Astrocyte of the spinal cord (primary cell): ENCODE results near the gene ATP6V1G2.

ENCODE experiments used
- DNase-seq: peaks from one replicate; pipeline ENCODE4 v3.0.0; 2011; ENCODE audit warnings: low read depth, low spot score
- H3K4me3 ChIP-seq: 2 replicates; pipeline ENCODE4 v1.5.1; 2011; ENCODE audit warnings: low read depth, mild to moderate bottlenecking, low read length, moderate library complexity
- CTCF ChIP-seq: IDR thresholded peaks from 2 replicates; pipeline ENCODE4 v1.5.1; 2012; ENCODE audit warnings: low read depth, mild to moderate bottlenecking, low read length, inconsistent platforms
- in situ Hi-C: cut with HindIII; loops from 2 replicates; pipeline ENCODE4 v1.10.0; 2017; ENCODE audit warnings: low sequenced_read_pairs

Gene ATP6V1G2

GRCh38 chr6:31569861-31570536 is 23.6 kb upstream of the ATP6V1G2 start:
- H3K4me3 ChIP-seq: no peak overlapping the region
- in situ Hi-C loops: no loop called here
- no peak for TF ChIP-seq CTCF
- no peak for DNase-seq

- TF ChIP-seq CTCF: no peak
- in situ Hi-C loops: no loop called here
- no peak overlapping the region for H3K4me3 ChIP-seq
- no peak for DNase-seq
These were observed 22.1 kb upstream of the ATP6V1G2 start for GRCh38 chr6:31568537-31568961.

- in situ Hi-C loops: no loop called here
- no peak for DNase-seq
- no peak for TF ChIP-seq CTCF
- no peak overlapping the region for H3K4me3 ChIP-seq
These were observed 21.3 kb upstream of the ATP6V1G2 start for GRCh38 chr6:31567531-31568370.

- in situ Hi-C loops: no loop called here
- no peak for TF ChIP-seq CTCF
- no peak overlapping the region for H3K4me3 ChIP-seq
- DNase-seq: no peak
These were observed 14.3 kb upstream of the ATP6V1G2 start for GRCh38 chr6:31560697-31561058.

GRCh38 chr6:31559958-31560696 is 13.7 kb upstream of the ATP6V1G2 start:
- no peak overlapping the region for H3K4me3 ChIP-seq
- in situ Hi-C loops: no loop called here
- TF ChIP-seq CTCF: no peak
- peak; percentile 55 for DNase-seq

GRCh38 chr6:31559606-31559957 is 13.2 kb upstream of the ATP6V1G2 start:
- in situ Hi-C loops: no loop called here
- no peak for TF ChIP-seq CTCF

More at GRCh38 chr6:31559606-31559957, 13.2 kb upstream of the ATP6V1G2 start:
- no peak overlapping the region for H3K4me3 ChIP-seq
- no peak for DNase-seq
